OCI-LY3 (cell line): ENCODE results near the gene LIX1L.

Source experiments
- CTCF ChIP-seq: fragments of 200-600, 300-600 bp; sonication (generic); IDR thresholded peaks from 2 replicates; pipeline ENCODE4 v1.5.1; 2014; ENCODE audit warnings: antibody characterized with exemption, low read length, low read depth
- EZH2phosphoT487 ChIP-seq: fragments of 200-600 bp; shearing (Covaris generic); IDR thresholded peaks from 2 replicates; pipeline ENCODE4 v1.6.1; 2018; ENCODE audit warnings: antibody characterized with exemption, mixed run types, low read depth

- TF ChIP-seq CTCF, result no peak
- TF ChIP-seq EZH2phosphoT487, result no peak
Observed at GRCh38 chr1:145935708-145936107, 22.1 kb downstream of the LIX1L start.
